Brain microvascular endothelial cell (primary cell): Measurements from ENCODE around the gene YPEL3.

Source experiments
- DNase-seq: peaks from one replicate; pipeline ENCODE4 v3.0.0-alpha.2; 2020
- H3K27ac ChIP-seq: fragments of 250-450 bp; sonication (Bioruptor Pico); 2 replicates; pipeline ENCODE4 v1.5.1; 2020; ENCODE audit warnings: mild to moderate bottlenecking, moderate library complexity
- H3K27me3 ChIP-seq: fragments of 250-450 bp; sonication (Bioruptor Pico); replicated peaks from 2 replicates; pipeline ENCODE4 v1.5.1; 2020; ENCODE audit warnings: mild to moderate bottlenecking
- H3K36me3 ChIP-seq: fragments of 250-450 bp; sonication (Bioruptor Pico); replicated peaks from 2 replicates; pipeline ENCODE4 v1.5.1; 2020; ENCODE audit warnings: mild to moderate bottlenecking
- H3K4me3 ChIP-seq: 2 replicates; pipeline ENCODE4 v1.5.1; 2011; ENCODE audit warnings: low read depth, mild to moderate bottlenecking, control low read depth, low read length, moderate library complexity
- in situ Hi-C: cut with HindIII; loops from 2 replicates; pipeline ENCODE4 v1.10.0; 2017; ENCODE audit warnings: low sequenced_read_pairs, low pct_ligation_motif_present
- TF ChIP-seq, protein P1 (sequence below): IDR thresholded peaks from 2 replicates; pipeline ENCODE4 v1.5.1; 2011; ENCODE audit warnings: low read depth, mild to moderate bottlenecking, moderate library complexity, low read length, control low read depth, inconsistent platforms; ENCODE audit errors: missing control alignments

Gene YPEL3

DNA sequence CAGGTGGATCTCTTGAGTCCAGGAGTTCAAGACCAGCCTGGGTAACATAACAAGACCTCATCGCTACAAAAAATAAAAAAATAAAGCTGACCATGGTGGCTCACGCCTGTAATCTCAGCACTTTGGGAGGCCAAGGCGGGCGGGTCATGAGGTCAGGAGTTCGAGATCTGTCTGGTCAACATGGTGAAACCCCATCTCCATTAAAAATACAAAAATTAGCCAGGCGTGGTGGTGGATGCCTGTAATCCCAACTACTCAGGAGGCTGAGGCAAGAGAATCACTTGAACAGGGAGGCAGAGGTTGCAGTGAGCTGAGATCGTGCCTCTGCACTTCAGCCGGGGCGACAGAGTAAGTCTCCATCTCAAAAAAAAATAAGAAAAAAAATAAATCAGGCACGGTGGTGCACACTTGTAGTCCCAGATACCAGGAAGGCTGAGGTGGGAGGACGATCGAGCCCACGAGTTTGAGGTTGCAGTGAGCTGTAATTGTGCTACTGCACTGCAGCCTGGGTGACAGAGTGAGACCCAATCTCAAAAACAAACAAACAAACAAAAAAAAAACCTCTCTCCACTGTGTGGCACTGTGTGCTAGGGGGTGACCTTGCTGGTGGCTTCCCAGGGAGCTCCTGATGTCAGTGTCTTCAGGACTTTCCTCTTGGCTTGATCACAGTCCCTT is 46.8 kb upstream of the YPEL3 start:
- in situ Hi-C loops: no loop called here
- Histone ChIP-seq H3K36me3 (no peaks in the 10 kb centered on the region), H3K4me3 (no peak overlapping the region), H3K27ac (no peak overlapping the region), H3K27me3 (no peaks in the 10 kb centered on the region)
- DNase-seq: no peak
- TF ChIP-seq, protein P1, sequence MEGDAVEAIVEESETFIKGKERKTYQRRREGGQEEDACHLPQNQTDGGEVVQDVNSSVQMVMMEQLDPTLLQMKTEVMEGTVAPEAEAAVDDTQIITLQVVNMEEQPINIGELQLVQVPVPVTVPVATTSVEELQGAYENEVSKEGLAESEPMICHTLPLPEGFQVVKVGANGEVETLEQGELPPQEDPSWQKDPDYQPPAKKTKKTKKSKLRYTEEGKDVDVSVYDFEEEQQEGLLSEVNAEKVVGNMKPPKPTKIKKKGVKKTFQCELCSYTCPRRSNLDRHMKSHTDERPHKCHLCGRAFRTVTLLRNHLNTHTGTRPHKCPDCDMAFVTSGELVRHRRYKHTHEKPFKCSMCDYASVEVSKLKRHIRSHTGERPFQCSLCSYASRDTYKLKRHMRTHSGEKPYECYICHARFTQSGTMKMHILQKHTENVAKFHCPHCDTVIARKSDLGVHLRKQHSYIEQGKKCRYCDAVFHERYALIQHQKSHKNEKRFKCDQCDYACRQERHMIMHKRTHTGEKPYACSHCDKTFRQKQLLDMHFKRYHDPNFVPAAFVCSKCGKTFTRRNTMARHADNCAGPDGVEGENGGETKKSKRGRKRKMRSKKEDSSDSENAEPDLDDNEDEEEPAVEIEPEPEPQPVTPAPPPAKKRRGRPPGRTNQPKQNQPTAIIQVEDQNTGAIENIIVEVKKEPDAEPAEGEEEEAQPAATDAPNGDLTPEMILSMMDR: no peak

DNA sequence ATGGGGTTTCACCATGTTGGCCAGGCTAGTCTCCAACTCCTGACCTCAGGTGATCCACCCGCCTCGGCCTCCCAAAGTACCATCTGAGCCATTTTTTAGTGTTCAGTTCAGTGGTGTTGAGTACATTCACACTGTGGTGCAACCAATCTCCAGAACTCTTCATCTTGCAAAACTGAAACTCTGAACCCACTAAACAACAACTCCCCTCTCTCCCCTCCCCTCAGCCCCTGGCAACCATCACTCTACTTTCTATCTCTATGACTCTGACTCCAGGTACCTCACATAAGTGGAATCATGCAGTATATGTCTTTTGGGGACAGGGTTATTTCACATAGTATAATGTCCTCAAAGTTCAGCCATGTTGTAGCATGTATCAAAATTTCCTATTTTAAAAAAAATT is 45.7 kb upstream of the YPEL3 start:
- Histone ChIP-seq H3K36me3 (no peaks in the 10 kb centered on the region), H3K4me3 (no peak overlapping the region), H3K27me3 (no peaks in the 10 kb centered on the region), H3K27ac (no peak overlapping the region)
- TF ChIP-seq, protein P1: no peak
- in situ Hi-C loops: no loop called here
- DNase-seq: no peak

DNA sequence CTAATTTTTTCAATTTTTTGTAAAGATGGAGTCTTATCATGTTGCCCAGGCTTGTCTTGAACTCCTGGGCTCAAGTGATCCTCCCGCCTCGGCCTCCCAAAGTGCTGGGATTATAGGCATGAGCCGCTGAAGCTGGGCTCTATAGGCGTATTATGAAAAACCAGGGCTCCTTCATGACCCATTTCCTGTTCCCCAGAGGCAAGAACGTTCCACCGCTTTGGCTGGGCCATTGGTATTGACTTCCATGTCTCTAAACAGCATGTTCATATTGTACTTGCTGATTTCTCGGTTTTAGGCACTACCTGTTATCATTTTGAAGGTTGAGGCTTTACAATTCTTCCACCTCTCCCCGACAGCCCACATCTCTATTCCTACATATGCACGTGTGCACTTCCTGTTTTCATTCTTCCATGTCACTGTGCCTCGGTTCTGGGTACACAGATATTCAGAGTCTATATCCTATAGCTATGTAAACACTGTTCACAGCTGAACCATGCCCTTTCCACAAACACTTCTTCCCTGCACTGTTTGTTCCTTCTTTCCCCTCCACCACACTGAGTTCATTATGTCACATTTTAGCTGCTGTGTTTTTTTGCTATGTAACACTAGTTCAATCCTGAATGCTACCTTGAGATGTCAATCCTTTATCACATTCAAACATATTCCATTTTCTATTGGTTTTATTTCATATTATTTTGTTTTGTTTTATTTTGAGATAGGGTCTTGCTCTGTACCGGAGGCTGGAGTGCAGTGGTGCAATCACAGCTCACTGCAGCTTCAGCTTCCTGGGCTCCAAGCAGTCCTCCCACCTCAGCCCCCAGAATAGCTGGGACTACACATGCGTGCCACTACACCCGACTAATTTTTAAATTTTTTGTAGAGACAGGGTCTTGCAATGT is 43.8 kb upstream of the YPEL3 start:
- Histone ChIP-seq H3K36me3 (no peaks in the 10 kb centered on the region), H3K27ac (no peak overlapping the region), H3K4me3 (no peak overlapping the region), H3K27me3 (no peaks in the 10 kb centered on the region)
- TF ChIP-seq, protein P1: no peak
- no peak for DNase-seq
- in situ Hi-C loops: no loop called here

DNA sequence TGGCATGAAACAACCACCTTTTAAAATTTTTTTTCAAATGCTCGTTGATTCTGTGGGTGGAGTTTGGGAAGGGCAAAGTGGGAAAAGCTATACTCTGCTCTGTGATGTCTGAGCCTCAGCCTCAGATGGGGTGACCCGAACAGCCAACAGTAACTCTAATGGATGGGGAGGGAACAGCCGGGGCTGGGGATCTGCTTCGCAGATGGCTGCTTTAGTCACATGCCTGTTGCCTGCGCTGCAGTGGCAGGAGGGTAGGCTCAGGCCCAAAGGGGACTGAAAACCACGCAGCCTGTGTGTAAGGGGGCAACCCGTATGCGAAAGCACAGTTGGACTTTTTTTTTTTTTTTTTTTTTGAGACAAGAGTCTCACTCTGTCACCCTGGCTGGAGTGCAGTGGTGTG is 41.9 kb upstream of the YPEL3 start:
- in situ Hi-C loops: no loop called here
- Histone ChIP-seq H3K27ac (no peak overlapping the region), H3K27me3 (no peaks in the 10 kb centered on the region), H3K4me3 (no peak overlapping the region), H3K36me3 (no peaks in the 10 kb centered on the region)
- TF ChIP-seq, protein P1: no peak
- no peak for DNase-seq

DNA sequence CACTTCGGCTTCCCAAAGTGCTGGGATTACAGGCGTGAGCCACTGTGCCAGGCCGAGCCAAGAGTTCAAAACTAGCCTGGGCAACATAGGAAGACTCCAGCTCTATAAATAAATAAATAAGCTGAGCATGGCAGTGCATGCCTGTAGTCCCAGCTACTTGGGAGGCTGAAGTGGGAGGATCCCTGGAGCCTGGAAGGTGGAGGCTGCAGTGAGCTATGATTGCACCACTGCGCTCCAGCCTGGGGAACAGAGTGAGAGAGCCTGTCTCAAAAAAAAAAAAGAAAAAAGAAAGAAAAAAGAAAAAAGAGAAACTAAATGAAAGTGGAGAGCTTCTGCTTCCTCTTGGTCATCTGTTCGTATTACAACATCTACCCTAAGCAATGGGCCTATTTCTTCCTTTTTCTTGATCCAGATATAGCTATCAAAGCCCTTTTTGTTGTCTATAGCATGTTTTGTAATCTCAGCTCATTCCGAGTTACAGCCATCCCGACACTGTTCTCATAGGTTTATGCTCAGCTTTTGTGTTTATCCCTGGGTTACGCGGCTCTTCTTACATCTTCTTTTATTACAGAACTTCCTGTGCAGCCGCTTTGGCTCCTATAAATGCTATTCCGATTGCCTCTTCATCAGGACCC is 41.1 kb upstream of the YPEL3 start:
- no peak overlapping the region for H3K27ac ChIP-seq
- in situ Hi-C loops: no loop called here
- no peaks in the 10 kb centered on the region for H3K27me3 ChIP-seq

More for the DNA sequence above, 41.1 kb upstream of the YPEL3 start:
- H3K36me3 ChIP-seq: no peaks in the 10 kb centered on the region
- TF ChIP-seq, protein P1: no peak
- no peak for DNase-seq
- H3K4me3 ChIP-seq: no peak overlapping the region
